ENCODE results near the gene PRRG1. TPM values are rescaled to one million over a fixed set of nuclear protein-coding genes. Genes with fewer than 3 reads are reported as not detected.
"Not testable (repeated sequence)": the region's sequence is repeated elsewhere in the genome, so short reads cannot be mapped to it uniquely, and the experiment has no call there.

Gene PRRG1
- total RNA-seq, 2 donors from 2014 or later = 3.7 to 5.0 TPM

DNA sequence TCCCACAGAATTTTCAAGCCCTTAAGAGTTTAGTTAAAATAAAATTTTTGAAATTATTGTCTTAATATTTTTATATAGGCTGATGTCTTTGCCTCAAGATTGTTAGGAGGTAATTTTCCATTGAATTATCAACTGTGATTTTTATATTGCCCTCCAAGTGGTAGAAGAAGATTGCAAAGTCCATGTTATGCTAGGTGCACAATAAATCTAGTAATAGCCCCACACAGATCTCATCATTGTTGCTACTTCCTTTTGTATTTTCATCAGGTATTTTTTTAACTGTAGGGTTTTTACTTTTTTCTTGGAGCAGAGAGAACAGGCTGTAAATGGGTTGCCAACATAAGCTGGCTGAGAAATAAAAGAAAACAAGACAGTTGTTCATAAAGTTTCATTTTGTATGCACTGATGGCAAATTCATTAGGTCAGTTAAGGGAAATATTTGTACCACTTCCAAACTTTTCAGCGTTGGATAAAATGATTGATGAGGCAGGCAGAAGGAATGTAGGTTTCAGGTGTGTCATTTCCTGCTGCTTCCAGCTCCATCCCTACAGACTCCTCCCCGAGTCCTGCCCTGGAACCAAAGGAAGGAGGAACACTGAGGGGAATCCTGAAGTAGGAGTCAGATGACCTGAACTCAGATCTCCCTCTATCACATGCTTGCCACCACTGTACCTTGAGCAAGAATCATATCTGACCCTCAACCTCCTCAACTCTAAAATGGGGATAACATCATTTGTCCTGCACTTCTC lies 105.5 kb downstream of the PRRG1 start:
- Histone ChIP-seq H3K27me3 (replicated peaks; ENCODE audit: insufficient read depth) (no peaks in the 10 kb centered on the region), H3K36me3 (no peaks in the 10 kb centered on the region), H3K4me3 (no peak overlapping the region), H3K4me1 (replicated peaks) (no peaks in the 10 kb centered on the region), H3K9me3 (no peaks in the 10 kb centered on the region), H3K27ac (no peak overlapping the region)
- no peak for DNase-seq (ENCODE audit: low spot score)
- WGBS = 36% methylated on average over 2 of the region's 2 CpGs
- TF ChIP-seq POLR2AphosphoS5 (IDR thresholded peaks at IDR 0.05) (no peak), POLR2A (IDR thresholded peaks at IDR 0.05) (no peak)
- TF ChIP-seq, protein P1, sequence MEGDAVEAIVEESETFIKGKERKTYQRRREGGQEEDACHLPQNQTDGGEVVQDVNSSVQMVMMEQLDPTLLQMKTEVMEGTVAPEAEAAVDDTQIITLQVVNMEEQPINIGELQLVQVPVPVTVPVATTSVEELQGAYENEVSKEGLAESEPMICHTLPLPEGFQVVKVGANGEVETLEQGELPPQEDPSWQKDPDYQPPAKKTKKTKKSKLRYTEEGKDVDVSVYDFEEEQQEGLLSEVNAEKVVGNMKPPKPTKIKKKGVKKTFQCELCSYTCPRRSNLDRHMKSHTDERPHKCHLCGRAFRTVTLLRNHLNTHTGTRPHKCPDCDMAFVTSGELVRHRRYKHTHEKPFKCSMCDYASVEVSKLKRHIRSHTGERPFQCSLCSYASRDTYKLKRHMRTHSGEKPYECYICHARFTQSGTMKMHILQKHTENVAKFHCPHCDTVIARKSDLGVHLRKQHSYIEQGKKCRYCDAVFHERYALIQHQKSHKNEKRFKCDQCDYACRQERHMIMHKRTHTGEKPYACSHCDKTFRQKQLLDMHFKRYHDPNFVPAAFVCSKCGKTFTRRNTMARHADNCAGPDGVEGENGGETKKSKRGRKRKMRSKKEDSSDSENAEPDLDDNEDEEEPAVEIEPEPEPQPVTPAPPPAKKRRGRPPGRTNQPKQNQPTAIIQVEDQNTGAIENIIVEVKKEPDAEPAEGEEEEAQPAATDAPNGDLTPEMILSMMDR (IDR thresholded peaks at IDR 0.05) = no peak
- intact Hi-C loops (cut with DNase I) = no loop called here

DNA sequence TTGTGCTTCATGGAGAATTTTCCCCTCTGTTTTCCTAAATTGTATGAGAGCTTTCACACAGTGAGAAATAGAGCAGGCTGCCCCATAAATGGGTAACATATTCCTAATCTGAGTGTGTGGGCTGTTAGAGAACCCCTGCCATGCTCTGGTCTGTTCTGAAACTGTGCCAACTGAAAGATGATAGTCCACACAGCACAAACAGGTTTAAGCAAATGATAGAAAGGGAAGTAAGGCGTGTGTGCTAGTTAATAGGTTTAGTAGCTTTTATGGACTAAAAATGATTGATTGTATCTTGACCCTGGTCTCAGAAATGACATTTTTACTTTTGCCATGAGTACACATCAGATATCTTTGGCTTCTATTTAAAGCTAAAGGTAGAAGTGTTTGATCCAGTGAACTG lies 106.2 kb downstream of the PRRG1 start:
- DNase-seq (ENCODE audit: low spot score) = no peak
- H3K27ac ChIP-seq = no peak overlapping the region
- no peaks in the 10 kb centered on the region for H3K36me3 ChIP-seq
- WGBS = 35% methylated on average over 1 of the region's 1 CpG
- no peaks in the 10 kb centered on the region for H3K27me3 ChIP-seq (replicated peaks; ENCODE audit: insufficient read depth)
- H3K9me3 ChIP-seq = no peaks in the 10 kb centered on the region
- H3K4me3 ChIP-seq = no peak overlapping the region
- TF ChIP-seq POLR2AphosphoS5 (IDR thresholded peaks at IDR 0.05) = no peak
- TF ChIP-seq, protein P1 (IDR thresholded peaks at IDR 0.05) = no peak
- no peak for TF ChIP-seq POLR2A (IDR thresholded peaks at IDR 0.05)
- intact Hi-C loops (cut with DNase I) = no loop called here
- no peaks in the 10 kb centered on the region for H3K4me1 ChIP-seq (replicated peaks)

DNA sequence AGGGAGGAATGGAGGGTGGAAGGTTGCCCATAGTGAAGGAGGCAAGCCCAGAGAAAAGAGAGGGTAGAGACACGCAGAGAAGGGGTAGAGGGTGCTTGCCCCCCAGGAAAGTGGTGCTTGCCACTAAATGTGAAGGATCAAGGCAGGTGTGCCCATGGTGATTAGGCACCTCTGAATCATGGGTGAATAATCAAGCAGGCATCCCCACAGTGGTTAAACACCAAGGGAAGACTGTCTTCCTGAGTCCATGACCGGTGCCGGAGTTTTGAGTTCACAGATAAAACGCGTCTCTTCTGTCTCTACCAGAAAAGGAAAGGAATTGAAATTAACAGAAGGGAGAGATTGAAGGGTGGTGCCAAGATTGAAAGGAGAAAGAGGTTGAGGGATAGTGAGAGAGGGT lies 111.1 kb downstream of the PRRG1 start:
- 92% methylated on average over 5 of the region's 5 CpGs for WGBS
- DNase-seq (ENCODE audit: low spot score); H3K9me3 ChIP-seq; H3K27me3 ChIP-seq (replicated peaks; ENCODE audit: insufficient read depth); intact Hi-C loops (cut with DNase I); H3K36me3 ChIP-seq; H3K4me1 ChIP-seq (replicated peaks); H3K27ac ChIP-seq; H3K4me3 ChIP-seq: not testable (repeated sequence)

DNA sequence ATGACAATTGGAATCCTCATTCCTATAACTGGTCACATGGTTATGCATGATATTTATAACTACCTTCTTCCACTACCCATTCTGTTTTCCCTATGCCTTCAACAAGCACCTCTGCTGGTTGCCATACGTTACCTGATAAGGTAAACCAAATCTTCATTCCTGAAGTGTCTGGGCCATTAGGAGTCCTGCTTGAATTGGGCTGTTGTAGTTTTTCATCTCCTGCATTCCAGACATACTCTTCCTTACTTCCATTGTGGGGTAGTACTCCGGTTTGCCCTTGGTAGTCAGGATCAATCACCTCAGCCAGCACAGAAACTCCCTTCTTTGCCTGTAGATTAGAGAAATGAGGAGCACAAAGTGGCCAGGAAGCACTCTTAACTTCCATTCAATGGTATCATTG lies 113.2 kb downstream of the PRRG1 start:
- H3K9me3 ChIP-seq = no peaks in the 10 kb centered on the region
- H3K27ac ChIP-seq = no peak overlapping the region
- TF ChIP-seq, protein P1 (IDR thresholded peaks at IDR 0.05) = no peak
- no peak for TF ChIP-seq POLR2A (IDR thresholded peaks at IDR 0.05)
- intact Hi-C loops (cut with DNase I) = no loop called here
- no peak for DNase-seq (ENCODE audit: low spot score)
- H3K4me1 ChIP-seq (replicated peaks) = no peaks in the 10 kb centered on the region
- 80% methylated on average over 2 of the region's 2 CpGs for WGBS
- no peak overlapping the region for H3K4me3 ChIP-seq
- H3K36me3 ChIP-seq = no peaks in the 10 kb centered on the region
- H3K27me3 ChIP-seq (replicated peaks; ENCODE audit: insufficient read depth) = no peaks in the 10 kb centered on the region

DNA sequence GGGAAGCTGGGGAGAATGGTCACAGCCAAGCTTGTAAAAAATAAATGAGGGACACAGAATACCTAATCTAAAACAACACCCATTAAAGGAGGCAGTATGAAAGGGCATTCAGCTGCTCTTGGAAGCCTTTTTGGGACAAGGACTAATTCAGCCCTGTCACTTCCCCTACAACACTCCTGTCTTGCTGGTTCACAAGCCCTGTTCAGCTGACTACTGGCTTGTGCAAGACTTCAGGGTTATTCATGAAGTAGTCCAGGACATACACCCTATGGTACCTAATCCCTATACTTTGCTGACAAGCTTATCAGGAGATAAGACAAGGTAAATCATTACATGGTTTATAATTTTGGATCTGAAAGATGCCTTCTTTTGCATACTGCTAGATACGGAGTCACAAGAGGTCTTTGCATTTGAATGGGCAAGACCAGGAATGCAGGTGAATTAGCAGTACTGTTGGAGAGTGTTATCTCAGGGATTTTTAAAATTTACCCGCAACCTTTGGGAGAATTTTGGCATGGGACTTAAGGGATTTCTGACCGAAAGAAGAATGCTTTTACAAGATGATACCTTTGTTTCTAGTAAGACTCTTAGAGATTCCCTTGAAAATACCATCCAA lies 119.1 kb downstream of the PRRG1 start:
- no peak for DNase-seq (ENCODE audit: low spot score)
- H3K9me3 ChIP-seq = no peaks in the 10 kb centered on the region
- 84% methylated on average over 3 of the region's 3 CpGs for WGBS
- no peak overlapping the region for H3K4me3 ChIP-seq
- intact Hi-C loops (cut with DNase I) = no loop called here
- no peak for TF ChIP-seq POLR2AphosphoS5 (IDR thresholded peaks at IDR 0.05)
- TF ChIP-seq, protein P1 (IDR thresholded peaks at IDR 0.05) = no peak
- no peak for TF ChIP-seq POLR2A (IDR thresholded peaks at IDR 0.05)
- H3K27ac ChIP-seq = no peak overlapping the region
- no peaks in the 10 kb centered on the region for H3K4me1 ChIP-seq (replicated peaks)
- H3K27me3 ChIP-seq (replicated peaks; ENCODE audit: insufficient read depth) = no peaks in the 10 kb centered on the region
- no peaks in the 10 kb centered on the region for H3K36me3 ChIP-seq

Data from prostate gland (tissue), 2 donors.